ENCODE data around the gene CDH13. TPM values are rescaled to one million over a fixed set of nuclear protein-coding genes. Genes with fewer than 3 reads are reported as not detected.
"Not testable (repeated sequence)": the region's sequence is repeated elsewhere in the genome, so short reads cannot be mapped to it uniquely, and the experiment has no call there.

The CDH13 gene
- total RNA-seq, 1 experiment from 2014 or later: 0.80 TPM

GRCh38 chr16:82900559-82900958 is 273.8 kb downstream of the CDH13 start:
- no peaks in the 10 kb centered on the region for H3K27me3 ChIP-seq (ENCODE audit: control insufficient read depth, insufficient read depth, low read length)
- H3K36me3 ChIP-seq (replicated peaks; ENCODE audit: control insufficient read depth, insufficient read depth, low read length): no peaks in the 10 kb centered on the region
- H3K4me3 ChIP-seq (ENCODE audit: insufficient read depth, low read depth, low read length): no peak overlapping the region
- no peak for DNase-seq

- Histone ChIP-seq H3K36me3 (replicated peaks; ENCODE audit: control insufficient read depth, insufficient read depth, low read length) (no peaks in the 10 kb centered on the region), H3K4me3 (ENCODE audit: insufficient read depth, low read depth, low read length) (no peak overlapping the region), H3K27me3 (ENCODE audit: control insufficient read depth, insufficient read depth, low read length) (no peaks in the 10 kb centered on the region)
- DNase-seq: no peak
Observed at GRCh38 chr16:82911925-82912324, 285.2 kb downstream of the CDH13 start.

GRCh38 chr16:82915139-82915824 is 288.5 kb downstream of the CDH13 start:
- no peak for DNase-seq

GRCh38 chr16:82917886-82918595 is 291.3 kb downstream of the CDH13 start:
- Histone ChIP-seq H3K27me3 (ENCODE audit: control insufficient read depth, insufficient read depth, low read length) (no peaks in the 10 kb centered on the region), H3K36me3 (replicated peaks; ENCODE audit: control insufficient read depth, insufficient read depth, low read length) (no peaks in the 10 kb centered on the region), H3K4me3 (ENCODE audit: insufficient read depth, low read depth, low read length) (no peak overlapping the region)
- DNase-seq: no peak

More at GRCh38 chr16:82915139-82915824, 288.5 kb downstream of the CDH13 start:
- Histone ChIP-seq H3K4me3 (ENCODE audit: insufficient read depth, low read depth, low read length) (no peak overlapping the region), H3K27me3 (ENCODE audit: control insufficient read depth, insufficient read depth, low read length) (no peaks in the 10 kb centered on the region), H3K36me3 (replicated peaks; ENCODE audit: control insufficient read depth, insufficient read depth, low read length) (no peaks in the 10 kb centered on the region)

GRCh38 chr16:82924075-82924854 is 297.5 kb downstream of the CDH13 start:
- no peak for DNase-seq
- Histone ChIP-seq H3K36me3 (replicated peaks; ENCODE audit: control insufficient read depth, insufficient read depth, low read length) (no peaks in the 10 kb centered on the region), H3K4me3 (ENCODE audit: insufficient read depth, low read depth, low read length) (no peak overlapping the region), H3K27me3 (ENCODE audit: control insufficient read depth, insufficient read depth, low read length) (no peaks in the 10 kb centered on the region)

- Histone ChIP-seq H3K36me3 (replicated peaks; ENCODE audit: control insufficient read depth, insufficient read depth, low read length) (no peaks in the 10 kb centered on the region), H3K4me3 (ENCODE audit: insufficient read depth, low read depth, low read length) (no peak overlapping the region), H3K27me3 (ENCODE audit: control insufficient read depth, insufficient read depth, low read length) (no peaks in the 10 kb centered on the region)
- no peak for DNase-seq
Observed at GRCh38 chr16:82926500-82926899, 299.7 kb downstream of the CDH13 start.

- H3K27me3 ChIP-seq (ENCODE audit: control insufficient read depth, insufficient read depth, low read length); H3K36me3 ChIP-seq (replicated peaks; ENCODE audit: control insufficient read depth, insufficient read depth, low read length); DNase-seq; H3K4me3 ChIP-seq (ENCODE audit: insufficient read depth, low read depth, low read length): not testable (repeated sequence)
Observed at GRCh38 chr16:82933933-82934332, 307.2 kb downstream of the CDH13 start.

- no peak overlapping the region for H3K4me3 ChIP-seq (ENCODE audit: insufficient read depth, low read depth, low read length)
- no peaks in the 10 kb centered on the region for H3K36me3 ChIP-seq (replicated peaks; ENCODE audit: control insufficient read depth, insufficient read depth, low read length)
- DNase-seq: no peak
- H3K27me3 ChIP-seq (ENCODE audit: control insufficient read depth, insufficient read depth, low read length): no peaks in the 10 kb centered on the region
Observed at GRCh38 chr16:82935766-82936165, 309.0 kb downstream of the CDH13 start.

- Histone ChIP-seq H3K27me3 (ENCODE audit: control insufficient read depth, insufficient read depth, low read length) (no peaks in the 10 kb centered on the region), H3K4me3 (ENCODE audit: insufficient read depth, low read depth, low read length) (no peak overlapping the region), H3K36me3 (replicated peaks; ENCODE audit: control insufficient read depth, insufficient read depth, low read length) (no peaks in the 10 kb centered on the region)
- DNase-seq: no peak
Observed at GRCh38 chr16:82936941-82937551, 310.3 kb downstream of the CDH13 start.

GRCh38 chr16:82937926-82938520 is 311.3 kb downstream of the CDH13 start:
- no peak for DNase-seq
- no peaks in the 10 kb centered on the region for H3K36me3 ChIP-seq (replicated peaks; ENCODE audit: control insufficient read depth, insufficient read depth, low read length)
- no peak overlapping the region for H3K4me3 ChIP-seq (ENCODE audit: insufficient read depth, low read depth, low read length)
- no peaks in the 10 kb centered on the region for H3K27me3 ChIP-seq (ENCODE audit: control insufficient read depth, insufficient read depth, low read length)

GRCh38 chr16:82943371-82943770 is 316.6 kb downstream of the CDH13 start:
- Histone ChIP-seq H3K36me3 (replicated peaks; ENCODE audit: control insufficient read depth, insufficient read depth, low read length) (no peaks in the 10 kb centered on the region), H3K4me3 (ENCODE audit: insufficient read depth, low read depth, low read length) (no peak overlapping the region)
- no peak for DNase-seq

GRCh38 chr16:82945420-82946101 is 318.8 kb downstream of the CDH13 start:
- Histone ChIP-seq H3K4me3 (ENCODE audit: insufficient read depth, low read depth, low read length) (no peak overlapping the region), H3K27me3 (ENCODE audit: control insufficient read depth, insufficient read depth, low read length) (no peaks in the 10 kb centered on the region), H3K36me3 (replicated peaks; ENCODE audit: control insufficient read depth, insufficient read depth, low read length) (no peaks in the 10 kb centered on the region)
- no peak for DNase-seq

More at GRCh38 chr16:82943371-82943770, 316.6 kb downstream of the CDH13 start:
- H3K27me3 ChIP-seq (ENCODE audit: control insufficient read depth, insufficient read depth, low read length): no peaks in the 10 kb centered on the region

- no peak for DNase-seq
Observed at GRCh38 chr16:82947698-82948097, 320.9 kb downstream of the CDH13 start.

GRCh38 chr16:82949016-82949415 is 322.2 kb downstream of the CDH13 start:
- no peaks in the 10 kb centered on the region for H3K27me3 ChIP-seq (ENCODE audit: control insufficient read depth, insufficient read depth, low read length)
- DNase-seq: no peak
- no peak overlapping the region for H3K4me3 ChIP-seq (ENCODE audit: insufficient read depth, low read depth, low read length)
- H3K36me3 ChIP-seq (replicated peaks; ENCODE audit: control insufficient read depth, insufficient read depth, low read length): no peaks in the 10 kb centered on the region

More at GRCh38 chr16:82947698-82948097, 320.9 kb downstream of the CDH13 start:
- Histone ChIP-seq H3K4me3 (ENCODE audit: insufficient read depth, low read depth, low read length) (no peak overlapping the region), H3K36me3 (replicated peaks; ENCODE audit: control insufficient read depth, insufficient read depth, low read length) (no peaks in the 10 kb centered on the region), H3K27me3 (ENCODE audit: control insufficient read depth, insufficient read depth, low read length) (no peaks in the 10 kb centered on the region)
